ENCODE results near the gene EHBP1.

DNA sequence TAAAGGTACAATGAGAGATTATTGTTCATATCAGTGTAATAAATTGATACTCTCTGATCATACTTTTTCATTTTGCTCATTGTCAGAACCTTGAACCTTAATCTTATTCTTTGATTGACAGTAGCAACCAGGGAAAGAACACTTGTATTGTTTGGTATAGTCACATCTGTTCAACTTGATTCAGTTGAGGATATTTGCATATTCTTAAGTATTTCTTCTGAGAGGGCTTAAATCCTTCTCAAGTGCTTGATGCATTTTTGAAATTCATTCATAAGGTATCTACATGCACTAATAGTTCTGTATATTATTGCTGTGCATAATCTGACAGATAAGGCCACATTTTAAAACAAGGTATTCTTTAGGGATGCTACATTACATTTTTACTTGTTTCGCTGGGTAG lies 118.9 kb downstream of the EHBP1 start:
- TF ChIP-seq, protein P1, sequence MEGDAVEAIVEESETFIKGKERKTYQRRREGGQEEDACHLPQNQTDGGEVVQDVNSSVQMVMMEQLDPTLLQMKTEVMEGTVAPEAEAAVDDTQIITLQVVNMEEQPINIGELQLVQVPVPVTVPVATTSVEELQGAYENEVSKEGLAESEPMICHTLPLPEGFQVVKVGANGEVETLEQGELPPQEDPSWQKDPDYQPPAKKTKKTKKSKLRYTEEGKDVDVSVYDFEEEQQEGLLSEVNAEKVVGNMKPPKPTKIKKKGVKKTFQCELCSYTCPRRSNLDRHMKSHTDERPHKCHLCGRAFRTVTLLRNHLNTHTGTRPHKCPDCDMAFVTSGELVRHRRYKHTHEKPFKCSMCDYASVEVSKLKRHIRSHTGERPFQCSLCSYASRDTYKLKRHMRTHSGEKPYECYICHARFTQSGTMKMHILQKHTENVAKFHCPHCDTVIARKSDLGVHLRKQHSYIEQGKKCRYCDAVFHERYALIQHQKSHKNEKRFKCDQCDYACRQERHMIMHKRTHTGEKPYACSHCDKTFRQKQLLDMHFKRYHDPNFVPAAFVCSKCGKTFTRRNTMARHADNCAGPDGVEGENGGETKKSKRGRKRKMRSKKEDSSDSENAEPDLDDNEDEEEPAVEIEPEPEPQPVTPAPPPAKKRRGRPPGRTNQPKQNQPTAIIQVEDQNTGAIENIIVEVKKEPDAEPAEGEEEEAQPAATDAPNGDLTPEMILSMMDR (conservative IDR thresholded peaks at IDR 0.05; ENCODE audit: low read depth, low read length), result no peak
- no peak for TF ChIP-seq EZH2 (IDR thresholded peaks at IDR 0.05; ENCODE audit: borderline replicate concordance, low read depth, low read length, poor library complexity, severe bottlenecking)
